Measurements from ENCODE around the gene DNAJC13.

DNAJC13 gene

DNA sequence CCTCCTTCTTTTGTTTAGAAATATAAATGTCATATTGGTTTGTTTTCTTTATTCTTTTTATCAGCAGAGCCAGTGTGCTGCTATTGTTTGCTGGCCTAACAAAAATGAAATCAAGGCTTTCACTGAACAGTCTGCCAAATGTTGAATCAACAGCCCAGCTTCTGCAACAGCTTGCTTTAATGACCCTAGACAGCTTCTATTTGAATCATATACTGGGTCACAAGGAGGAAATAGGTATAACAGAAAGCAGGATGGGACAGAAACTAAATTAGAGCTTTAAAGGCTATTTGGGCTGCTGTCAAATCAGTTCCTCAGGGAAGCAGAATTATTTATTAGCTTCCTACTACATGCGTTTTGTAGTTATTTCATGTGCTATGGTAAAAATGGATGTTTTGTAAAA, 12.1 kb upstream of the DNAJC13 start:
- DNase-seq (ENCODE audit: low read depth), result no peak

DNA sequence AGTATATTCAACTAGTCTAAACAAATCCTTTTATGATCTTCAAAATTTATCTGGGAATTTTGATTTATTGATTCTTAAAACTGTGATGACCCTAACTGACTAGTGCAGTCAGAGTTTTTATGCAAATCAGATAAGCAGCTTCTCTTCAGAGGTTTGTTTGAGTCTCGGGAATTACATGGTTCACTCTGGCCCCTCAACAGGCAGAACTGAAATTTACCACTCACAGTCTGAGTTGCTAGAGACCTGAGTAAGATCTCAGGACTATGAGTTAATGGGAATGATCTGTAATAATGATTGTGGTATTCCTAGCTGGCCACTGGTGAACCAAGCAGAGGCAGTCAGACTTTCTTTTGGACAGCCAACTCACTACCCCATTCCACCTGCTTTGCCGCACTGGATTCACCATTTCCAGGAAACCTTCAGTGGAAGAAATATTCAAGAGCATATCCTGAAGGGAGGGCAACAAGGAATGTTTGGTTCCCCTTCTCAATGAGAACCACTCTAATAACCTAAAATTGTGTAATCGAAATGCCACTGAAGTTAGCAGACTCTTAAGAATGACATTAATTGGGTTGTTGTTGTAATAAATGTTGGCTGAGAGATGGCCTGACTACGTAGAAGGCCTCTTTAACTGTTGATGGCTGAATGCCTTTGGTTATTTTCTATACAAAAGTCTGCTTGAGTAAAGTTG, 11.5 kb upstream of the DNAJC13 start:
- DNase-seq (ENCODE audit: low read depth), result no peak

- no peak for DNase-seq (ENCODE audit: low read depth)
Observed at GRCh38 chr3:132406587-132406986, 10.7 kb upstream of the DNAJC13 start.

- DNase-seq (ENCODE audit: low read depth), result no peak
Observed at GRCh38 chr3:132407025-132407424, 10.3 kb upstream of the DNAJC13 start.

DNA sequence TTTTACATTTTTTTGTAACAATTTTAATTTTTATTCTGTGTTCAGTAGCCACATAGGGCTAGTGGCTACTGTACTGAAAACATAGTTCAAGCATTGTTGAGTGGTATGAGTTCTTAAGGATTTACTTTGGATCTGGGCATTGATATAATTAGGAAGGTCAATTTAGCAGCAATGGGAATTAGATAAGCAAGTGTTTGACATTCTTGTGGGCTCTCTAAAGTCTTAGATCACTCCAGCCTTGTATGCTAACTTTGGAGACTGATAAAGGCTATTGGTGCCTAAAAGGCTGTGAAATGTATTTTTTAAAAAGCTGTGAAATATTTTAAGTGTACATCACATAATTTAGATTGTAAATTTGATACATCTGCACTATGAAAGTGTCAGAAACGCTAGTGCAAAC, 2.5 kb upstream of the DNAJC13 start:
- no peak for DNase-seq (ENCODE audit: low read depth)

DNA sequence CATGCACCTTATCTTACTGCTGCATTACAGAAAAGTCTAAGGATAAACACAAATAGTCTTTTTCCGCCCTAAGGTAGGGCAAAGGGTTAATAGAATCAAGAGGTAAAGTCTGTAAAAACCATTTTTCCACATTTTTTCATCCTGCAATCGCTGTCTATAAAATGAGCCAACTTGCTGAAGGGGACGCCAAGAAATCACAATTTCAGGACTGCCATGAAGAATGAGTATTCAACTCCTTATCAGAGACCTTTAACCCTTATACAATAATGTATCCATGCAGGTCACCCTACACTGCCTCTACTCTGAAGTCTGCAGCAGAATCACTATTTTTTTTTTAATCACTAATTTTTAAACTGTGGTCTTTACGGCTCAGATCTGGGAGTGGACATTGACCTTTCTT, 1.1 kb upstream of the DNAJC13 start:
- DNase-seq (ENCODE audit: low read depth), result no peak

DNA sequence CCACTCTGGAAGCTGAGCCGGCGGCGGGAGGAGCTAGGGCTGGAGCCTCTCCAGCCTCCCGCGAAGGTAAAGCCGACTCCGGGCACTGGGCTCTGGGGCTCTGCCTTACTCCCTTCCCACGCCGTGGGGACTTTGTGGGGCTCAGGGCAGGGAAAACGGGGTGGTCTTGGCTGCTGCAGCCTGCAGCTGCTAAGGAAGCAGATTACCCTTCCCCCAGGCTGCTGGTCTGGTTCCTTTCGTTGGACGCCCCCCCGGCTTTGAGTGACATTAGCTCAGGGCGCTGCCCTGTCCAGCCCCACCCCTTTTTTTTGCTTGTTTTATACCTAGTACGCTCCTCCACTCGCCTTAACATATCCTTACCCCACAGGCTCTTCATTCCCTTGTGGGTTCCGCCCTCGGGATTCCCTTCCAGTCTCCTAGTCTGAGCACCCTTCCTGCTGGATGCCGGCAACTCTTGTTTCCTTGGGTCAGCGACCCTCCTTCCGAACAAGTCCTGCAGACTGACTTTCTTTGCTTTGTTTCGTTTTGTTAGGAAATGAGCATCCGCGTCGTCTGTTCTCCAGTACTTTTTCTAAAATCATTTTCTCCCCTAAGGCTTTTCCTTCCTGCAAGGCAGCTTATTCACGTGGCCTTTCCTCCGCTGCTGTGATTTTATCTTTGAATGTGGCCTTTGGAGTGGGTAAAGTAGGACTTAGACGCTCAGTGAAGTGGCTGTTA, 551 bp downstream of the DNAJC13 start:
- no peak for DNase-seq (ENCODE audit: low read depth)

- DNase-seq (ENCODE audit: low read depth), result no peak
Observed at GRCh38 chr3:132418916-132419315, 1.6 kb downstream of the DNAJC13 start.

GRCh38 chr3:132421832-132422231, 4.5 kb downstream of the DNAJC13 start:
- DNase-seq (ENCODE audit: low read depth), result no peak

GRCh38 chr3:132422531-132422930, 5.2 kb downstream of the DNAJC13 start:
- DNase-seq (ENCODE audit: low read depth), result no peak

- DNase-seq (ENCODE audit: low read depth), result no peak
Observed at GRCh38 chr3:132432639-132433038, 15.3 kb downstream of the DNAJC13 start.

DNA sequence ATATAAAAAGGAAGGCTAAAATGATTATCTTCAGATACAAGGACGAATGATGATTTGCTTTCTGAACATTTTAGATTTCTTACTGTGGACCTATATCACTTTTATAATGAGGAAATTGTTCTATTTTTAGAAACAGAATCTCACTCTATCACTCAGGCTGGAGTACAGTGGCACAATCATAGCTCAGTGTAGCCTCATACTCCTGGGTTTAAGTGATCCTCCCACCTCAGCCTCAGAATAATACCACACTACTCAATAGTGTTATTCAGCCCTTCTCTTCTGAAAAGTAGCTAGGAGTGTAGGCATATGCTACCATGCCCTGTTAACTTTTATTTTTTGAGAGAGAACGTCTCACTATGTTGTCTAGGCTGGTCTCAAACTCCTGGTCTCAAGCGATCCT, 15.8 kb downstream of the DNAJC13 start:
- DNase-seq (ENCODE audit: low read depth), result no peak

- no peak for DNase-seq (ENCODE audit: low read depth)
Observed at GRCh38 chr3:132435224-132435910, 18.1 kb downstream of the DNAJC13 start.

DNA sequence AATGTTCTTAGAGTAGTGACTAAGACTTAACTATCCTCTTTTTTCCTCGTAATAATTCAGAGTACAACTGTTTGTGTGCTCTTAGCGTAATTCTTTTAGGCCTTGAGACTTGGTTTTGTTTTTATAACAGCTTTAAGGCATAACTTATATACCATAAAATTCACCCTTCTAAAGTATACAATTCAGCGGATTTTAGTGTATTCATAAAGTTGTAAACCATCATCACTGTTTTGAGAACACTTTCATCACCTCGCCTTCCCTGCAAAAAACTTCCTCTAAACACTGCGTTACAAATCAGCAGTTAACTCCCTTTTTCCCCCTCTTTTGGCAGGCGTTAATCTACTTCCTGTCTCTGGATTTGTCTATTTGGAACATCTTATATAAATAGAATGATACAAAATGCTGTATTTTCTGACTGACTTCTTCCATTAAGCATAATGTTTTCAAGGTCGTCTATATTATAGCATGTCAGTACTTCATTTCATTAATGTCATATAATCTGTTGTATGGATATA, 18.7 kb downstream of the DNAJC13 start:
- no peak for DNase-seq (ENCODE audit: low read depth)

DNA sequence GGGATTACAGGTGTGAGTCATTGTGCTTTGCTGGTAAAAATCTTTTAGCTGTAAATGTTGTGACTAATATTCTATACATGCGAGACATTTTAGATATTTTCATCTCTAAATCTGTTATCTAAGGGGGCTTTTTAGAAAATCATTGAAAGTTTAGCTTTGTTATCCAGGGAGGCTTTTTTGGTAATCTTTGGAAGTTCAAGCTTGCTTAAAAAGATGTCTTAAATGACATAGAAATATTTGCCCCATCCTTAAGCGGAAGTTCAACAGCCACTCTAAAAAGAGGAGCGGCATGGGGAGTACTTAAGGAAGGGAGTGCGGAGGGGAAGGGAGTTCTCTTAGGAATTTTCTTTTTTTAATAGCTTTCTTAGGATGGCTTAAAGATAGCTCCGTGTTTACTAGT, 26.1 kb downstream of the DNAJC13 start:
- DNase-seq (ENCODE audit: low read depth), result no peak

GRCh38 chr3:132444383-132444782, 27.1 kb downstream of the DNAJC13 start:
- DNase-seq (ENCODE audit: low read depth), result no peak

- no peak for DNase-seq (ENCODE audit: low read depth)
Observed at GRCh38 chr3:132445817-132446216, 28.5 kb downstream of the DNAJC13 start.

DNA sequence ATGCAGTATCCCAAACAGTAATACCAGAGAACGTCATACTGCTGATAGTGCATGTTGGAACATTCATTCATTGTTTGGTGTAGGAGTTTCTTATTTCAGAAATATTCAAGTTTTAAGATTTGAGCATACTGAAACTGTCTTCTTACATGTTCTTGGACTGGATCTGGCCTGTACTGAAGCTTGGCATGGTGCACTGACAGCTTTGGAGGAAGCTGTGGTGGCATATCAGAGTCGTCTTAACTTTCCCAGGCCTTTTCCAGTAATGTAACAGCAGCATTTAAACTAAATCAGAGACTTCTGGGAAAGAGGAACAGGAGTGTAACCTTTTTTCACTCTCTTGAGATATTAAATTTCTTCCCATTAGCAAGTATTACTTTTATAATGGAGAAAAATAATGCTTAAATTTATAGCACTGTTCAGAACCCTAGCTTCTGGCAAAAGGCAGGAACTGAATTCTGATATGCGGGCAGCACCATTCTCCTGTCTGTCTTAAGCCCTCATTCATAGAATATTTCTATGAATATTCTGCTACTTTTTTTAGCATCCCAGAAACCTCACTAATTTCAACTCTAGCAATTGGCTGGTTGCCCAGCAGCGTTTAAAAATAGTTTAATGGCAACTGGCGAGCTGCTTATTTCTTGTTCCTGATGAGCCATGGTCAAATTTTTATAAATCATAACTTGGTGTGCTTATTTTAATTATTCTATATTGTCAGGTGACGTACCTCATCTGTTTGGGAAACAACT, 31.1 kb downstream of the DNAJC13 start:
- no peak for DNase-seq (ENCODE audit: low read depth)

GRCh38 chr3:132456136-132456535, 38.8 kb downstream of the DNAJC13 start:
- no peak for DNase-seq (ENCODE audit: low read depth)

DNA sequence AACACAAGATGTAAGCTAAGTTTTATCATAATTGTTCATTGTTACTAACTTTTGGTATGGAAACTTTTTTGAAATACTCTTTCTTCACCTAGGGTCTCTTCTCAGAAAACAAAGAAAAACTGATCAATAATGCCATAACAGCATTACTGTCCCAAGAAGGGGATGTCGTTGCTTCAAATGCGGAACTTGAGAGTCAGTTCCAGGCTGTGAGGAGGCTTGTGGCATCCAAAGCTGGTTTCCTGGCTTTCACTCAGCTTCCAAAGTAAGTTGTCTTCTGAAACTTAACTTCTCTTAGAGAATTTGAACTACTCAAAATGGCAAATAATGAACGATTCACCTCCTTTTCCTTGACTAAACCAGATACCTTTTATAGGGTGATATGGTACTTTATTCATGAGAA, 39.3 kb downstream of the DNAJC13 start:
- DNase-seq (ENCODE audit: low read depth), result no peak

DNA sequence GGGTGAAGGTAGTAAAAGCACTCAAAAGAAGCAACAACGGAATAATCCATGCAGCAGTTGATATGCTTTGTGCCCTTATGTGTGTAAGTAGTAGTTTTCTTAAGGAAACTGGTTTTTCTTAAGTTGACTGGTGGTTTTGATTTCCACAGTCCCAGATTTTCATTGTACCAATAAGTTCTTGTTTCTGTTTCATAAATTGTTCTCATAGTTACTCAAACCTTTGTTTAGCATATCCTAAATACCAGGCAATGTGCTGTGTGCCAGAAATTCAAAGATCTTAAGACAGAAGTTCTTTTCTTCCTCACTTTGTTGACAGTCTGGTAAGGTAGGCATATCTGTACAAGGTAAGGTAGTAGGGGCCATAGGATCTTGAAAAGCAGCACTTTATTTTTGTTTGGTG, 40.0 kb downstream of the DNAJC13 start:
- no peak for DNase-seq (ENCODE audit: low read depth)

DNA sequence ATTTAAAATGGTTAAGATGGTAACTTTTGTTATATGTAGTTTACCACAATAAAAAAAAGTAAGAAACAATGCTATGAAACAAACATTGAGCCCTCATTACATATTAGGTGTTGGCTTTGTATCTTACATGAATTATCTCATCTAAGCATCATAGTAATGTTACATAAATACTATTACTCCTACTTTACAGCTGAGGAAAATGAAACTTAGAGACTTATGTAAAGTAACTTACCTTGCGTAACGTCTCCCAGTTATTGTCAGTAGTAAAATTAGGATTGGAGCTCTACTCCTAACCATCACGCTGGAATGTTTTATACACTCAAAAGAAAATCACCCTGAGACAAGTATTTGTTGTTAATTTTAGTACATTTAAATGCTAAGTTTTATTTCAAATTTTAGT, 42.2 kb downstream of the DNAJC13 start:
- DNase-seq (ENCODE audit: low read depth), result no peak
